Osteocyte (in vitro differentiated cells): ENCODE results near the gene GPR152. TPM values are rescaled to one million over a fixed set of nuclear protein-coding genes. Genes with fewer than 3 reads are reported as not detected.

Experiments
- DNase-seq: peaks from one replicate; pipeline ENCODE4 v3.0.0; 2021; ENCODE audit warnings: mixed read lengths; ENCODE audit not compliant: unreplicated experiment; ENCODE audit errors: extremely low spot score
- H3K27ac Mint-ChIP-seq: one replicate; pipeline ENCODE4 v1.8.0; 2021; ENCODE audit warnings: mild to moderate bottlenecking, mixed read lengths; ENCODE audit not compliant: unreplicated experiment
- H3K27me3 Mint-ChIP-seq: one replicate; pipeline ENCODE4 v1.8.0; 2021; ENCODE audit warnings: mixed read lengths; ENCODE audit not compliant: unreplicated experiment
- H3K36me3 Mint-ChIP-seq: one replicate; pipeline ENCODE4 v1.8.0; 2021; ENCODE audit warnings: mixed read lengths; ENCODE audit not compliant: unreplicated experiment
- H3K4me1 Mint-ChIP-seq: one replicate; pipeline ENCODE4 v1.8.0; 2021; ENCODE audit warnings: mixed read lengths; ENCODE audit not compliant: unreplicated experiment
- H3K4me3 Mint-ChIP-seq: one replicate; pipeline ENCODE4 v1.8.0; 2021; ENCODE audit warnings: mild to moderate bottlenecking, moderate library complexity, mixed read lengths; ENCODE audit not compliant: unreplicated experiment
- H3K9me3 Mint-ChIP-seq: one replicate; pipeline ENCODE4 v1.8.0; 2021; ENCODE audit warnings: mixed read lengths; ENCODE audit not compliant: unreplicated experiment
- total RNA-seq: library from RNA; stranded (reverse); gene quantifications from 2 replicates; pipeline ENCODE4 v1.2.1, GENCODE V29; 2021
- TF ChIP-seq, protein P1 (sequence below): fragments of 200-600 bp; sonication (generic); IDR thresholded peaks from 2 replicates; pipeline ENCODE4 v1.5.0; 2021; ENCODE audit warnings: antibody characterized with exemption, mild to moderate bottlenecking, moderate library complexity

Gene GPR152
- total RNA-seq, 1 donor from 2014 or later, result not detected

DNA sequence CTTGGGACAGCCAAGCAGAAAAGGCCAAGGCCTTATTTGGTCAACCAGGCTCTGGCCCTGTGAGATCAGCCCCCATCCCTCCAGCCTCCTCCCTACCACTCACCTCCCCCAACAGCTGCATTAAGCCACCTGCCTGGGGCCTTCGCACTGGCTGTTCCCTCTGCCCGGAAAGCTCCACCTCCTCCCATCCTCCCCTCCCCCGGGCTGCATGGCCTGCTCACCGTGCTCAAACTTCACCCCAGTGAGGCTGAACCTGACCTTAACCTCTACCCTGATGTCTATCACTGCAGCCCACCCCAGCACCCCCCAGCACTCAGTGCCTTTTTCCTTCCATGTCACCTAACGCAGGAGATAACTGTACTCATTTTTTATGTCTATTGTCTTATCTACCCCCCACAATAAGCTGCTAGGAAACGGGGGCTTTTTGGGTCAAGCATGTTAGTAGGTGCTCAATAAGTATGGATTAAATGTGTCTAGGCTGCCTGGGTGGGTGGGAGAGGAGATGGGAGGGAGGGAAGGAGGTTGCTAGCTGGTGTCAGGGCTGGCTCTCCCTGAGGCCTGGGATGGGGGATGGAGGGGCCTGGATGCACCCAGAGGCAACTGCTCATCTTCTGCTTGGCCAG is 16.0 kb downstream of the GPR152 start:
- H3K36me3 Mint-ChIP-seq, result peaks cover 19% of the 10 kb centered on the region
- TF ChIP-seq, protein P1, sequence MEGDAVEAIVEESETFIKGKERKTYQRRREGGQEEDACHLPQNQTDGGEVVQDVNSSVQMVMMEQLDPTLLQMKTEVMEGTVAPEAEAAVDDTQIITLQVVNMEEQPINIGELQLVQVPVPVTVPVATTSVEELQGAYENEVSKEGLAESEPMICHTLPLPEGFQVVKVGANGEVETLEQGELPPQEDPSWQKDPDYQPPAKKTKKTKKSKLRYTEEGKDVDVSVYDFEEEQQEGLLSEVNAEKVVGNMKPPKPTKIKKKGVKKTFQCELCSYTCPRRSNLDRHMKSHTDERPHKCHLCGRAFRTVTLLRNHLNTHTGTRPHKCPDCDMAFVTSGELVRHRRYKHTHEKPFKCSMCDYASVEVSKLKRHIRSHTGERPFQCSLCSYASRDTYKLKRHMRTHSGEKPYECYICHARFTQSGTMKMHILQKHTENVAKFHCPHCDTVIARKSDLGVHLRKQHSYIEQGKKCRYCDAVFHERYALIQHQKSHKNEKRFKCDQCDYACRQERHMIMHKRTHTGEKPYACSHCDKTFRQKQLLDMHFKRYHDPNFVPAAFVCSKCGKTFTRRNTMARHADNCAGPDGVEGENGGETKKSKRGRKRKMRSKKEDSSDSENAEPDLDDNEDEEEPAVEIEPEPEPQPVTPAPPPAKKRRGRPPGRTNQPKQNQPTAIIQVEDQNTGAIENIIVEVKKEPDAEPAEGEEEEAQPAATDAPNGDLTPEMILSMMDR, result no peak
- H3K27me3 Mint-ChIP-seq, result no peaks in the 10 kb centered on the region
- DNase-seq, result no peak
- peaks cover 21% of the 10 kb centered on the region for H3K4me1 Mint-ChIP-seq
- H3K27ac Mint-ChIP-seq, result peak overlapping the region; percentile 18
- H3K4me3 Mint-ChIP-seq, result no peak overlapping the region
- no peaks in the 10 kb centered on the region for H3K9me3 Mint-ChIP-seq

DNA sequence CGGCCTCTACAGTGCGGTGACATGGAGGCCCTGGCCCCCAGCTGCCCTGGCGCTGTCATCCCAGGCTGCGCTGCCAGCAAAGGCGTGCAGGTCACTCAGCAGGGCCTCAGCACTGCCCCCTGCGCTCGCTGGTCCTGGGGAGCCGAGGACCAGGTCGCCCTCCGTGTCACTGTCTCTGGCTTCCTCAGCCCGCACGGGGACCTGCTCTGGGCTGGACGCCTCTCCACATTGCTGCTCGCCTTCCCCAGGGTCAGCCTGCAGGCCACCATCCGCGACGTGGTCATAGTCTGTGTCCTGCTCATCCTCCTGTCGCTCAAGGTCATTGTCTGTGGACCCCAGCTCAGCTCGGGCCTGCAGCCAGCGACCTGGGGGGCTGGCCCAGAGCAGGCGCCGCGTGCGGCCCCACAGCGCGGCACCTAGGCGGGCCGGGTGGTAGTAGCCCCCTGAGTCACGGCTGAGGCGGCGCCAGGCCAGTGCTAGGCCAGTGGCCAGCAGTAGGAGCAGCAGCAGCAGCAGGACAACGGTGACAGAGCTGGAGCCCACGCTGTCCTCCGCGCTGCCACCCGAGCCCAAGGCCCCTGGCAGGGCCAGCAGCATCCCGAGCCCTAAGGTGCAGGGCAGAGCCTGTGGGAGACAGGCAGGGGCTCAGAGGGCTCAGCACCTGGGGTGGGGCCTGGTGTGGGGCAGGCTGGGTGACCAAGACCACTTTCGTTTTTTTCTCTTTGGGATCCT is 16.6 kb downstream of the GPR152 start:
- H3K4me1 Mint-ChIP-seq, result peaks cover 19% of the 10 kb centered on the region
- no peaks in the 10 kb centered on the region for H3K27me3 Mint-ChIP-seq
- H3K4me3 Mint-ChIP-seq, result no peak overlapping the region
- H3K27ac Mint-ChIP-seq, result no peak overlapping the region
- TF ChIP-seq, protein P1, result no peak
- peaks cover 19% of the 10 kb centered on the region for H3K36me3 Mint-ChIP-seq
- no peak for DNase-seq
- no peaks in the 10 kb centered on the region for H3K9me3 Mint-ChIP-seq

DNA sequence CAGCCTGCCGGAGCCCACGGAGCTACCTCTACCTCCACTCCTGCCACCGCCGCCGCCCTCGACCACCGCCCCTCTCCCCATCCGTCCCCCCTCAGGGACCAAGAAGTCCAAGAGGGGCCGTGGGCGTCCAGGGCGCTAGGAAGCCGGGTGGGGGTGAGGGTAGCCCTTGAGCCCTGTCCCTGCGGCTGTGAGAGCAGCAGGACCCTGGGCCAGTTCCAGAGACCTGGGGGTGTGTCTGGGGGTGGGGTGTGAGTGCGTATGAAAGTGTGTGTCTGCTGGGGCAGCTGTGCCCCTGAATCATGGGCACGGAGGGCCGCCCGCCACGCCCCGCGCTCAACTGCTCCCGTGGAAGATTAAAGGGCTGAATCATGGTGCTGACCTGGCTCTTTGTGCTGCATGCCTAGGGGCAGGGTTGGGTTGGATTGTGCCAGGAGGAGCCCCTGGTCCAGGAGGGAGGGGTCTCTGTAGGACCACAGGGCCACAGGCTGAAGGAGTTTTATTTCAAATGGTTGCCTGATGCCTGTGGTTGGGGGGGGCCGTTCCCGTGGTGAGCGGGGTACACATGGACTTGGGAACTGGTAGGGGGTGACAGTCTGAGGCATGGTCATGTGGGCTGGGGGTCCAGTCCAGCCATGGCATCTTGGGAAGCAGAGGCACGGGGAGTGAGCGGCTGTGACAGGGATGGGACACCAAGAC is 17.4 kb downstream of the GPR152 start:
- no peak overlapping the region for H3K4me3 Mint-ChIP-seq
- H3K4me1 Mint-ChIP-seq, result peaks cover 19% of the 10 kb centered on the region
- TF ChIP-seq, protein P1, result no peak
- no peaks in the 10 kb centered on the region for H3K9me3 Mint-ChIP-seq
- H3K27me3 Mint-ChIP-seq, result no peaks in the 10 kb centered on the region
- H3K27ac Mint-ChIP-seq, result no peak overlapping the region
- peaks cover 15% of the 10 kb centered on the region for H3K36me3 Mint-ChIP-seq
- no peak for DNase-seq

DNA sequence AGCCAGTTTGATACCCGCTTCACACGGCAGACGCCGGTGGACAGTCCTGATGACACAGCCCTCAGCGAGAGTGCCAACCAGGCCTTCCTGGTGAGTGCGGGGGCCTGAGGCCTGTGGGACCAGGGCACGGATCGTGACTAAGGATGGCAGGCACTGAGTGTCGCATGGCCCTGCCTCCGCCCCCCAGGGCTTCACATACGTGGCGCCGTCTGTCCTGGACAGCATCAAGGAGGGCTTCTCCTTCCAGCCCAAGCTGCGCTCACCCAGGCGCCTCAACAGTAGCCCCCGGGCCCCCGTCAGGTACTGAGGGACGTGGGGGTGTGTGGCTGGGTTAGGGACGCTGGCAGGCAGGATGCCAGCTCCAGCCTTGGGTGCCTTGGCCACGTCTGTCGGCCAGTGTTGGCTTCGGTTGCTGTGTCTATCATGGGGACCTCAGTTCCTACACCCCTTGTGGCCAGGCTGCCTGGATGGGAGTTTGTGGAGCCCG is 18.1 kb downstream of the GPR152 start:
- H3K27me3 Mint-ChIP-seq, result no peaks in the 10 kb centered on the region
- peaks cover 14% of the 10 kb centered on the region for H3K4me1 Mint-ChIP-seq
- no peak overlapping the region for H3K27ac Mint-ChIP-seq
- H3K4me3 Mint-ChIP-seq, result no peak overlapping the region
- H3K36me3 Mint-ChIP-seq, result peaks cover 13% of the 10 kb centered on the region
- no peaks in the 10 kb centered on the region for H3K9me3 Mint-ChIP-seq
- DNase-seq, result no peak
- TF ChIP-seq, protein P1, result no peak
